ENCODE results near the gene LRRC73.
"Not testable (repeated sequence)": the region's sequence is repeated elsewhere in the genome, so short reads cannot be mapped to it uniquely, and the experiment has no call there.

Gene LRRC73

GRCh38 chr6:43468748-43469681, 41.1 kb downstream of the LRRC73 start:
- DNase-seq (ENCODE audit: low spot score): no peak
- ChIA-PET CTCF (interaction anchor here (0.7 kb wide), 1 partner anchor 11 kb away, joined by 4 read pairs; no protein-coding TSS in a partner anchor), POLR2A (ENCODE audit: low non-redundant PET) (no interaction called here)
- no peak for TF ChIP-seq CTCF (conservative IDR thresholded peaks at IDR 0.05; ENCODE audit: low read depth)
- peak overlapping the region; percentile 29; the same call in 1 of the 2 replicates for H3K27ac ChIP-seq

GRCh38 chr6:43468240-43468639, 41.9 kb downstream of the LRRC73 start:
- H3K27ac ChIP-seq: no peak overlapping the region
- POLR2A ChIA-PET (ENCODE audit: low non-redundant PET): no interaction called here
- CTCF ChIA-PET: no interaction called here
- no peak for TF ChIP-seq CTCF (conservative IDR thresholded peaks at IDR 0.05; ENCODE audit: low read depth)
- no peak for DNase-seq (ENCODE audit: low spot score)

GRCh38 chr6:43467752-43468151, 42.4 kb downstream of the LRRC73 start:
- TF ChIP-seq CTCF (conservative IDR thresholded peaks at IDR 0.05; ENCODE audit: low read depth): no peak
- CTCF ChIA-PET: no interaction called here
- no peak for DNase-seq (ENCODE audit: low spot score)
- POLR2A ChIA-PET (ENCODE audit: low non-redundant PET): no interaction called here
- H3K27ac ChIP-seq: no peak overlapping the region

GRCh38 chr6:43467265-43467664, 42.9 kb downstream of the LRRC73 start:
- H3K27ac ChIP-seq; POLR2A ChIA-PET (ENCODE audit: low non-redundant PET); CTCF ChIA-PET; DNase-seq (ENCODE audit: low spot score): not testable (repeated sequence)

- DNase-seq (ENCODE audit: low spot score): no peak
- TF ChIP-seq CTCF (conservative IDR thresholded peaks at IDR 0.05; ENCODE audit: low read depth): no peak
- CTCF ChIA-PET: interaction anchor here (1.0 kb wide), 1 partner anchor 12 kb away, joined by 5 read pairs; no protein-coding TSS in a partner anchor
- H3K27ac ChIP-seq: no peak overlapping the region
- POLR2A ChIA-PET (ENCODE audit: low non-redundant PET): no interaction called here
Measured at GRCh38 chr6:43465948-43466347, 44.2 kb downstream of the LRRC73 start.

GRCh38 chr6:43464337-43464736, 45.8 kb downstream of the LRRC73 start:
- ChIA-PET CTCF (interaction anchor here (0.7 to 1.2 kb wide), 2 partner anchors 32 kb away, joined by 3 read pairs; no protein-coding TSS in a partner anchor), POLR2A (ENCODE audit: low non-redundant PET) (no interaction called here)
- H3K27ac ChIP-seq: no peak overlapping the region
- no peak for TF ChIP-seq CTCF (conservative IDR thresholded peaks at IDR 0.05; ENCODE audit: low read depth)
- no peak for DNase-seq (ENCODE audit: low spot score)

GRCh38 chr6:43461936-43462335, 48.2 kb downstream of the LRRC73 start:
- no peak overlapping the region for H3K27ac ChIP-seq
- no peak for DNase-seq (ENCODE audit: low spot score)
- ChIA-PET CTCF (no interaction called here), POLR2A (ENCODE audit: low non-redundant PET) (no interaction called here)
- no peak for TF ChIP-seq CTCF (conservative IDR thresholded peaks at IDR 0.05; ENCODE audit: low read depth)
